K562 (cell line): ENCODE data around the gene NRXN2. TPM values are rescaled to one million over a fixed set of nuclear protein-coding genes. Genes with fewer than 3 reads are reported as not detected.

Experiments
- HCFC1 ChIP-seq: IDR thresholded peaks from 2 replicates; pipeline ENCODE4 v1.6.1; 2012; ENCODE audit warnings: low read depth, low read length, improper control_type of control experiment
- NR2C2 ChIP-seq, 2 experiments: fragments of 200-800 bp in 1 of 2; sonication (Bioruptor generic) in 1 of 2; sonication (generic) in 1 of 2; formaldehyde crosslinking in 1 of 2; IDR thresholded peaks; 2 replicates each; pipeline versions ENCODE4 v1.6.1 to v1.8.0; 2016 to 2022; ENCODE audit warnings: mild to moderate bottlenecking in 1 of 2, missing compliant biosample characterization in 1 of 2, missing genetic modification characterization in 1 of 2, missing genetic modification reagents in 1 of 2
- ZNF445 ChIP-seq: fragments of 250-450 bp; sonication (Bioruptor Pico); IDR thresholded peaks from 2 replicates; pipeline ENCODE4 v1.4.0; 2020; ENCODE audit warnings: low read depth, mild to moderate bottlenecking, moderate library complexity
- ZNF695 ChIP-seq: fragments of 450-650 bp; formaldehyde crosslinking; IDR thresholded peaks from 2 replicates; pipeline ENCODE4 v1.4.0; 2020; ENCODE audit warnings: mild to moderate bottlenecking, moderate library complexity
- polyA plus RNA-seq, 8 experiments: library from polyadenylated mRNA; depleted of rRNA in 4 of 8; stranded (reverse) in 5 of 8; unstranded in 3 of 8; fragments of >200 nt; fragmentation: Nextera tagmentation in 2 of 8; fragmentation: Illumina TruSeq in 1 of 8; extraction: Ambion mirVana in 2 of 8; extraction: Trizol in 1 of 8; gene quantifications; 2 replicates each; pipeline versions ENCODE4 v1.2.1 to v1.2.3, GENCODE V29; 2011 to 2014; ENCODE audit warnings: inconsistent platforms in 1 of 8, missing spikeins in 1 of 8
- total RNA-seq, 7 experiments: library from RNA; depleted of rRNA in 6 of 7; stranded (reverse); fragments of >200 nt in 6 of 7; fragmentation: Illumina TruSeq in 2 of 7; extraction: Trizol in 2 of 7; gene quantifications; 2 replicates each; pipeline versions ENCODE4 v1.2.1 to v1.2.3, GENCODE V29; 2011 to 2021; ENCODE audit warnings: low replicate concordance in 1 of 7
- TF ChIP-seq, protein P1 (sequence below), 2 experiments: fragments of 450-650 bp in 1 of 2; sonication (generic) in 1 of 2; formaldehyde crosslinking; conservative IDR thresholded peaks; 2 replicates each; pipeline versions ENCODE4 v1.4.0 to v1.8.1; 2020 to 2022; ENCODE audit warnings: mild to moderate bottlenecking in 1 of 2, missing genetic modification reagents in 1 of 2

Gene NRXN2
- total and polyA plus RNA-seq, 9 of the 15 experiments (the other 6 are each of a cell fraction or from before 2014, with no cell fraction given): 0.07 to 0.47 (median 0.15) TPM; not detected in 4

DNA sequence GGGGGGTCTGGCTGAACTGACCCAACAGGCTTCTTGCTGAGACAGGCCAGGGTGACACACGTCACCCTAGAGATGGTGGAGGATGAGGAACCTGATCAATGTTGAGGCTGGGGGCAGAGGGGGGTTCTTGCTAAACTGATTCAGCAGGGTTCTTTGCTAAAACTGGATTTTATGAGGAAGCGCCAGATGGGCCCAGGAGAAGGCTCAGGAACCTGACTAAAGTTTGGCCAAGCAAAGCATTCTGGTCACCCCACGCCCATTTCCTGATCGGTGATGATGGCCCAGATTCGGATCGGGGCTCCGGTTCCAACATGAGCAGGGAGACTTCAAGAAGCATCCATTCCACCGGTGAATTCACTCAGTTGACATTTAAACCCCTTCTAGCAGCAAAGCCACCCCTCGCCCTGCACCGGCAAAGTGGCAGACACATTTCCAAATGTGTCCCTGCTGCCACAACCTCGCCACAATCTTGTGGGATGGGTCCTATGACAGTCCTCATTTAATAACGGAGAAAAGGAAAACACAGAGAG is 166.2 kb downstream of the NRXN2 start (continued):
- TF ChIP-seq, protein P1, sequence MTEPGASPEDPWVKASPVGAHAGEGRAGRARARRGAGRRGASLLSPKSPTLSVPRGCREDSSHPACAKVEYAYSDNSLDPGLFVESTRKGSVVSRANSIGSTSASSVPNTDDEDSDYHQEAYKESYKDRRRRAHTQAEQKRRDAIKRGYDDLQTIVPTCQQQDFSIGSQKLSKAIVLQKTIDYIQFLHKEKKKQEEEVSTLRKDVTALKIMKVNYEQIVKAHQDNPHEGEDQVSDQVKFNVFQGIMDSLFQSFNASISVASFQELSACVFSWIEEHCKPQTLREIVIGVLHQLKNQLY (CRISPR knock-in tag; conservative IDR thresholded peaks at IDR 0.05): no peak
- no peak for TF ChIP-seq ZNF695
- no peak for TF ChIP-seq ZNF445 (CRISPR knock-in tag)
- TF ChIP-seq NR2C2 (CRISPR knock-in tag; IDR thresholded peaks at IDR 0.05): no peak
- no peak for TF ChIP-seq NR2C2 (tag; IDR thresholded peaks at IDR 0.05)
- TF ChIP-seq HCFC1: no peak

Other genes starting within 250 kb of the NRXN2 start
Only the 7 nearest of the 13 such genes appear.
- gene SLC22A12, start 132.0 kb downstream of the NRXN2 start, total RNA-seq (2014; rRNA removed): not detected in 2 replicates
- gene SLC22A12, start 132.0 kb downstream of the NRXN2 start, total RNA-seq (2014; rRNA removed; fragmentation: Illumina TruSeq; extraction: Trizol): not detected in 2 replicates
- not detected in 2 replicates for gene SLC22A12, start 132.0 kb downstream of the NRXN2 start, total RNA-seq (2015; rRNA removed; fragmentation: Illumina TruSeq; extraction: Trizol)
- gene SLC22A12, start 132.0 kb downstream of the NRXN2 start, total RNA-seq (2021): not detected in 2 replicates
- not detected in 2 replicates for gene SLC22A12, start 132.0 kb downstream of the NRXN2 start, polyA plus RNA-seq (2011; rRNA removed)
- gene SLC22A12, start 132.0 kb downstream of the NRXN2 start, polyA plus RNA-seq (2014; fragmentation: Illumina TruSeq; extraction: Trizol): not detected in 2 replicates
- not detected for gene SLC22A12, start 132.0 kb downstream of the NRXN2 start, polyA plus RNA-seq (2014; fragmentation: Nextera tagmentation; extraction: Ambion mirVana)
- gene SLC22A12, start 132.0 kb downstream of the NRXN2 start, polyA plus RNA-seq (2014; rRNA removed): not detected in 2 replicates
- gene RASGRP2, start 20.9 kb upstream of the NRXN2 start, total RNA-seq (2014; rRNA removed): 10.8 and 12.3 TPM in 2 replicates
- gene RASGRP2, start 20.9 kb upstream of the NRXN2 start, total RNA-seq (2014; rRNA removed; fragmentation: Illumina TruSeq; extraction: Trizol): 4.2 and 5.3 TPM in 2 replicates
- 4.1 and 5.0 TPM in 2 replicates for gene RASGRP2, start 20.9 kb upstream of the NRXN2 start, total RNA-seq (2015; rRNA removed; fragmentation: Illumina TruSeq; extraction: Trizol)
- gene RASGRP2, start 20.9 kb upstream of the NRXN2 start, total RNA-seq (2021): 14.6 and 15.8 TPM in 2 replicates
- gene RASGRP2, start 20.9 kb upstream of the NRXN2 start, polyA plus RNA-seq (2011; rRNA removed): 15.7 and 16.6 TPM in 2 replicates
- 5.5 and 6.3 TPM in 2 replicates for gene RASGRP2, start 20.9 kb upstream of the NRXN2 start, polyA plus RNA-seq (2014; fragmentation: Illumina TruSeq; extraction: Trizol)
- 1 to 10 TPM in 1 of 2 experiments, under 1 TPM in 1; 0.87 to 1.1 TPM for gene RASGRP2, start 20.9 kb upstream of the NRXN2 start, polyA plus RNA-seq (2014; fragmentation: Nextera tagmentation; extraction: Ambion mirVana)
- 15.8 and 22.7 TPM in 2 replicates for gene RASGRP2, start 20.9 kb upstream of the NRXN2 start, polyA plus RNA-seq (2014; rRNA removed)
- gene PYGM, start 36.8 kb upstream of the NRXN2 start, total RNA-seq (2014; rRNA removed): 0.65 and 1.5 TPM in 2 replicates
- 0.29 and 0.32 TPM in 2 replicates for gene PYGM, start 36.8 kb upstream of the NRXN2 start, total RNA-seq (2014; rRNA removed; fragmentation: Illumina TruSeq; extraction: Trizol)
- 0.33 and 0.60 TPM in 2 replicates for gene PYGM, start 36.8 kb upstream of the NRXN2 start, total RNA-seq (2015; rRNA removed; fragmentation: Illumina TruSeq; extraction: Trizol)
- gene PYGM, start 36.8 kb upstream of the NRXN2 start, total RNA-seq (2021): 0.69 and 1.2 TPM in 2 replicates
- 0.72 and 1.2 TPM in 2 replicates for gene PYGM, start 36.8 kb upstream of the NRXN2 start, polyA plus RNA-seq (2011; rRNA removed)
- gene PYGM, start 36.8 kb upstream of the NRXN2 start, polyA plus RNA-seq (2014; fragmentation: Illumina TruSeq; extraction: Trizol): 0.76 and 0.87 TPM in 2 replicates
- under 1 TPM; 0.07 to 0.11 TPM for gene PYGM, start 36.8 kb upstream of the NRXN2 start, polyA plus RNA-seq (2014; fragmentation: Nextera tagmentation; extraction: Ambion mirVana)
- 0.55 and 0.68 TPM in 2 replicates for gene PYGM, start 36.8 kb upstream of the NRXN2 start, polyA plus RNA-seq (2014; rRNA removed)
- 141 and 158 TPM in 2 replicates for gene SF1, start 55.3 kb upstream of the NRXN2 start, total RNA-seq (2014; rRNA removed)
- 111 and 122 TPM in 2 replicates for gene SF1, start 55.3 kb upstream of the NRXN2 start, total RNA-seq (2014; rRNA removed; fragmentation: Illumina TruSeq; extraction: Trizol)
- 78.3 and 84.0 TPM in 2 replicates for gene SF1, start 55.3 kb upstream of the NRXN2 start, total RNA-seq (2015; rRNA removed; fragmentation: Illumina TruSeq; extraction: Trizol)
- gene SF1, start 55.3 kb upstream of the NRXN2 start, total RNA-seq (2021): 295 and 334 TPM in 2 replicates
- 64.3 and 88.2 TPM in 2 replicates for gene SF1, start 55.3 kb upstream of the NRXN2 start, polyA plus RNA-seq (2011; rRNA removed)
- gene SF1, start 55.3 kb upstream of the NRXN2 start, polyA plus RNA-seq (2014; fragmentation: Illumina TruSeq; extraction: Trizol): 207 and 244 TPM in 2 replicates
- gene SF1, start 55.3 kb upstream of the NRXN2 start, polyA plus RNA-seq (2014; fragmentation: Nextera tagmentation; extraction: Ambion mirVana): 10 to 100 TPM; 13.1 to 14.0 TPM
- gene SF1, start 55.3 kb upstream of the NRXN2 start, polyA plus RNA-seq (2014; rRNA removed): 123 and 131 TPM in 2 replicates
- 9.6 and 13.7 TPM in 2 replicates for gene MAP4K2, start 80.0 kb upstream of the NRXN2 start, total RNA-seq (2014; rRNA removed)
- 3.4 and 4.9 TPM in 2 replicates for gene MAP4K2, start 80.0 kb upstream of the NRXN2 start, total RNA-seq (2014; rRNA removed; fragmentation: Illumina TruSeq; extraction: Trizol)
- 7.0 and 8.5 TPM in 2 replicates for gene MAP4K2, start 80.0 kb upstream of the NRXN2 start, total RNA-seq (2015; rRNA removed; fragmentation: Illumina TruSeq; extraction: Trizol)
- gene MAP4K2, start 80.0 kb upstream of the NRXN2 start, total RNA-seq (2021): 13.9 and 14.5 TPM in 2 replicates
- gene MAP4K2, start 80.0 kb upstream of the NRXN2 start, polyA plus RNA-seq (2011; rRNA removed): 7.3 and 11.2 TPM in 2 replicates
- 8.5 and 12.2 TPM in 2 replicates for gene MAP4K2, start 80.0 kb upstream of the NRXN2 start, polyA plus RNA-seq (2014; fragmentation: Illumina TruSeq; extraction: Trizol)
- gene MAP4K2, start 80.0 kb upstream of the NRXN2 start, polyA plus RNA-seq (2014; fragmentation: Nextera tagmentation; extraction: Ambion mirVana): under 1 TPM; 0.13 to 0.39 TPM
- gene MAP4K2, start 80.0 kb upstream of the NRXN2 start, polyA plus RNA-seq (2014; rRNA removed): 10.5 and 11.6 TPM in 2 replicates
- 24.3 and 29.4 TPM in 2 replicates for gene MEN1, start 87.4 kb upstream of the NRXN2 start, total RNA-seq (2014; rRNA removed)
- 6.3 and 7.3 TPM in 2 replicates for gene MEN1, start 87.4 kb upstream of the NRXN2 start, total RNA-seq (2014; rRNA removed; fragmentation: Illumina TruSeq; extraction: Trizol)
- 12.3 and 15.0 TPM in 2 replicates for gene MEN1, start 87.4 kb upstream of the NRXN2 start, total RNA-seq (2015; rRNA removed; fragmentation: Illumina TruSeq; extraction: Trizol)
- 55.7 and 57.2 TPM in 2 replicates for gene MEN1, start 87.4 kb upstream of the NRXN2 start, total RNA-seq (2021)
- 19.3 and 34.7 TPM in 2 replicates for gene MEN1, start 87.4 kb upstream of the NRXN2 start, polyA plus RNA-seq (2011; rRNA removed)
- 42.7 and 48.3 TPM in 2 replicates for gene MEN1, start 87.4 kb upstream of the NRXN2 start, polyA plus RNA-seq (2014; fragmentation: Illumina TruSeq; extraction: Trizol)
- 1 to 10 TPM; 3.4 to 3.9 TPM for gene MEN1, start 87.4 kb upstream of the NRXN2 start, polyA plus RNA-seq (2014; fragmentation: Nextera tagmentation; extraction: Ambion mirVana)
- gene MEN1, start 87.4 kb upstream of the NRXN2 start, polyA plus RNA-seq (2014; rRNA removed): 40.5 and 42.5 TPM in 2 replicates
- gene CDC42BPG, start 121.5 kb upstream of the NRXN2 start, total RNA-seq (2014; rRNA removed): 4.0 and 7.1 TPM in 2 replicates
- gene CDC42BPG, start 121.5 kb upstream of the NRXN2 start, total RNA-seq (2014; rRNA removed; fragmentation: Illumina TruSeq; extraction: Trizol): 0.99 and 1.1 TPM in 2 replicates
- 2.1 and 2.5 TPM in 2 replicates for gene CDC42BPG, start 121.5 kb upstream of the NRXN2 start, total RNA-seq (2015; rRNA removed; fragmentation: Illumina TruSeq; extraction: Trizol)
- gene CDC42BPG, start 121.5 kb upstream of the NRXN2 start, total RNA-seq (2021): 7.4 and 8.8 TPM in 2 replicates
- 2.2 and 3.6 TPM in 2 replicates for gene CDC42BPG, start 121.5 kb upstream of the NRXN2 start, polyA plus RNA-seq (2011; rRNA removed)
- gene CDC42BPG, start 121.5 kb upstream of the NRXN2 start, polyA plus RNA-seq (2014; fragmentation: Illumina TruSeq; extraction: Trizol): 1.8 and 4.6 TPM in 2 replicates
- gene CDC42BPG, start 121.5 kb upstream of the NRXN2 start, polyA plus RNA-seq (2014; fragmentation: Nextera tagmentation; extraction: Ambion mirVana): under 1 TPM; 0.04 to 0.08 TPM
- 7.9 and 11.8 TPM in 2 replicates for gene CDC42BPG, start 121.5 kb upstream of the NRXN2 start, polyA plus RNA-seq (2014; rRNA removed)